Thoracic aorta (tissue), 2 donors: Measurements from ENCODE around the gene JMJD8. TPM values are rescaled to one million over a fixed set of nuclear protein-coding genes. Genes with fewer than 3 reads are reported as not detected.

ENCODE experiments used
- ATAC-seq: fragments of 150-250 bp; one replicate; pipeline ENCODE4 v1.8.0; 2017; ENCODE audit warnings: low read depth; ENCODE audit not compliant: insufficient number of reproducible peaks, low FRiP score
- DNase-seq: peaks from one replicate; pipeline ENCODE4 v3.0.0-alpha.2; 2020; ENCODE audit warnings: low spot score
- H3K27ac ChIP-seq, 2 donors: fragments of 200-600 bp; sonication (generic); 1 replicate in 1 of 2; 2 replicates in 1 of 2; pipeline ENCODE4 v1.5.1; 2016; ENCODE audit warnings: mild to moderate bottlenecking in 2 of 2, moderate library complexity in 2 of 2
- H3K27me3 ChIP-seq: fragments of 200-600 bp; sonication (generic); replicated peaks from 2 replicates; pipeline ENCODE4 v1.6.0; 2016; ENCODE audit warnings: mild to moderate bottlenecking; ENCODE audit not compliant: insufficient read depth
- H3K36me3 ChIP-seq: fragments of 200-600 bp; sonication (generic); one replicate; pipeline ENCODE4 v1.5.1; 2016
- H3K4me1 ChIP-seq, 2 donors: fragments of 200-600 bp; sonication (generic); 1 replicate in 1 of 2; 2 replicates in 1 of 2; pipeline versions ENCODE4 v1.5.1 to v1.6.0; 2016; ENCODE audit warnings: low read depth in 2 of 2, mild to moderate bottlenecking in 1 of 2; ENCODE audit not compliant: control insufficient read depth in 1 of 2
- H3K4me3 ChIP-seq: fragments of 200-600 bp; sonication (generic); 2 replicates; pipeline ENCODE4 v1.5.1; 2016; ENCODE audit warnings: mild to moderate bottlenecking
- H3K9me3 ChIP-seq: fragments of 200-600 bp; sonication (generic); 2 replicates; pipeline ENCODE4 v1.5.1; 2016
- total RNA-seq, 2 donors: library from RNA; depleted of rRNA; stranded (reverse); fragments of >200 nt; gene quantifications; one replicate each; pipeline versions ENCODE4 v1.1.0 to v1.2.3, GENCODE V29; 2016
- TF ChIP-seq, protein P1 (sequence below): fragments of 200-600 bp; sonication (generic); IDR thresholded peaks from one replicate; pipeline ENCODE4 v1.5.1; 2019; ENCODE audit warnings: antibody characterized with exemption

JMJD8 gene
- total RNA-seq, 2 donors from 2014 or later: 98.7 to 128 TPM

- Histone ChIP-seq H3K27me3 (no peaks in the 10 kb centered on the region), H3K4me1 (peaks cover 25 to 39% of the 10 kb centered on the region in 2 donors)
Measured at GRCh38 chr16:724188-725040, 40.3 kb upstream of the JMJD8 start.

DNA sequence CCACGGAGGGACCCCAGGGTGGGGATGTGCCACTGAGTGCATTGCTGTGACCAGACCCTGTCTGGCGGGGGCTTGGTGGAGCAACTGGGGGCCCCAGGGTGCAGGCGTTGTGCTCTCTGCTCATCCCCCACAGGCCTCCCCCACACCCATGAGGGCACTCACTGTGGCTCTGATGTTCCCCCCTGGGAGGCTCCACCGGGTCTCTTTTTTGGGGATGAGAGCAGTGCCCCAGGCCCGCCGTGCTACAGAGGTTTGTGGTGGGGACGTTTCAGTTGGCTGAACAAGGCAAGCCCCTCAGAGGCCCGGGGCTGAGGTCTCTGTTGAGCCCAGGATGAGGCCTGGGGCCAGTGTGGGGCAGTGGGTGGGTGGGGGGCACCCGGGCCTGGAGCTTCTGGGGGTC lies 39.6 kb upstream of the JMJD8 start:
- TF ChIP-seq, protein P1, sequence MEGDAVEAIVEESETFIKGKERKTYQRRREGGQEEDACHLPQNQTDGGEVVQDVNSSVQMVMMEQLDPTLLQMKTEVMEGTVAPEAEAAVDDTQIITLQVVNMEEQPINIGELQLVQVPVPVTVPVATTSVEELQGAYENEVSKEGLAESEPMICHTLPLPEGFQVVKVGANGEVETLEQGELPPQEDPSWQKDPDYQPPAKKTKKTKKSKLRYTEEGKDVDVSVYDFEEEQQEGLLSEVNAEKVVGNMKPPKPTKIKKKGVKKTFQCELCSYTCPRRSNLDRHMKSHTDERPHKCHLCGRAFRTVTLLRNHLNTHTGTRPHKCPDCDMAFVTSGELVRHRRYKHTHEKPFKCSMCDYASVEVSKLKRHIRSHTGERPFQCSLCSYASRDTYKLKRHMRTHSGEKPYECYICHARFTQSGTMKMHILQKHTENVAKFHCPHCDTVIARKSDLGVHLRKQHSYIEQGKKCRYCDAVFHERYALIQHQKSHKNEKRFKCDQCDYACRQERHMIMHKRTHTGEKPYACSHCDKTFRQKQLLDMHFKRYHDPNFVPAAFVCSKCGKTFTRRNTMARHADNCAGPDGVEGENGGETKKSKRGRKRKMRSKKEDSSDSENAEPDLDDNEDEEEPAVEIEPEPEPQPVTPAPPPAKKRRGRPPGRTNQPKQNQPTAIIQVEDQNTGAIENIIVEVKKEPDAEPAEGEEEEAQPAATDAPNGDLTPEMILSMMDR: no peak
- no peaks in the 10 kb centered on the region for H3K36me3 ChIP-seq
- no peaks in the 10 kb centered on the region for H3K9me3 ChIP-seq
- ATAC-seq (no peak), DNase-seq (no peak)
- no peaks in the 10 kb centered on the region for H3K27me3 ChIP-seq
- no peak overlapping the region for H3K27ac ChIP-seq
- peaks cover 25 to 39% of the 10 kb centered on the region in 2 donors for H3K4me1 ChIP-seq
- H3K4me3 ChIP-seq: no peak overlapping the region

More at GRCh38 chr16:724188-725040, 40.3 kb upstream of the JMJD8 start:
- TF ChIP-seq, protein P1: no peak
- ATAC-seq (no peak), DNase-seq (no peak)
- H3K36me3 ChIP-seq: no peaks in the 10 kb centered on the region
- no peak overlapping the region for H3K4me3 ChIP-seq
- H3K9me3 ChIP-seq: no peaks in the 10 kb centered on the region
- no peak overlapping the region for H3K27ac ChIP-seq

- no peaks in the 10 kb centered on the region for H3K36me3 ChIP-seq
- no peak overlapping the region for H3K27ac ChIP-seq
- H3K9me3 ChIP-seq: no peaks in the 10 kb centered on the region
- TF ChIP-seq, protein P1: no peak
- H3K4me3 ChIP-seq: no peak overlapping the region
- no peaks in the 10 kb centered on the region for H3K27me3 ChIP-seq
- H3K4me1 ChIP-seq: peaks cover 21 to 35% of the 10 kb centered on the region in 2 donors
- no peak for DNase-seq
- ATAC-seq: no peak
Measured at GRCh38 chr16:722835-723633, 38.9 kb upstream of the JMJD8 start.

- no peak for ATAC-seq
- Histone ChIP-seq H3K4me1 (peaks cover 13 to 26% of the 10 kb centered on the region in 2 donors), H3K9me3 (no peaks in the 10 kb centered on the region), H3K4me3 (peak overlapping the region; percentile 97), H3K27me3 (no peaks in the 10 kb centered on the region), H3K27ac (peak overlapping the region in 1 of 2 donors; percentile 86), H3K36me3 (no peaks in the 10 kb centered on the region)
- TF ChIP-seq, protein P1: no peak
- no peak for DNase-seq
Measured at GRCh38 chr16:721765-722540, 37.8 kb upstream of the JMJD8 start.
